Measurements from ENCODE around the gene FANCL. TPM values are rescaled to one million over a fixed set of nuclear protein-coding genes. Genes with fewer than 3 reads are reported as not detected.

The FANCL gene
- total and polyA plus RNA-seq, 4 donors = 6.2 to 60.0 (median 22.3) TPM

DNA sequence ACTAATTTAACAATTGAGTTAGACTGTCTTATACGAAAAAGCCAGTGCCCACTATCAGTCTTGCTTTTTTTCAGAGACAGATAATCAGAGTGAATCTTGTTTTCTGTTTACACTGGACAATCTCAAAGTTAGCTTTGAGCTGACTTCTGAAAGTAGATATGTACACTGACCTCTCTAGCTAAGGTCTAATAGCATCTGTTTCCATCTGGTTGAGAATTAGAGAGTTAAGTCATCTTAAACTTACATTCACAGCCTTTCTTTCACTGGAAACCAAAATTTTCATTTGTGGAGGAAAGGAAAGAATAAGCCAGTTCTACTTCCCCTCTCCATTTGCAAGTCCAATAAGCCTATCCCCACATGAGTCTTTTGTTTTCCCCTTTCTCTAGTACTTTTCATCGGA, 105.3 kb downstream of the FANCL start:
- DNase-seq (peak in 2 of 3 donors; percentile 59 to 69), ATAC-seq (ENCODE audit: insufficient read depth, low FRiP score) (no peak)
- H3K4me1 ChIP-seq (ENCODE audit: control insufficient read depth in 5 of 5, insufficient read depth in 5 of 5, low read length in 5 of 5) = peaks cover 0 to 17% (median 5%) of the 10 kb centered on the region in 5 donors
- no peak overlapping the region for H3K4me3 ChIP-seq
- H3K9ac ChIP-seq (ENCODE audit: insufficient read depth in 1 of 2, low read length in 2 of 2) = no peak overlapping the region
- WGBS, 2 donors = 80 to 87% methylated on average over 2 of the region's 2 CpGs
- H3K27me3 ChIP-seq (ENCODE audit: control insufficient read depth in 3 of 3, insufficient read depth in 3 of 3, low read length in 2 of 3) = no peaks in the 10 kb centered on the region
- H3K9me3 ChIP-seq (ENCODE audit: control insufficient read depth in 4 of 4, insufficient read depth in 3 of 4, low read length in 3 of 4) = no peaks in the 10 kb centered on the region
- H3K27ac ChIP-seq (ENCODE audit: low read depth in 1 of 2, low read length in 1 of 2) = no peak overlapping the region
- TF ChIP-seq, protein P1, sequence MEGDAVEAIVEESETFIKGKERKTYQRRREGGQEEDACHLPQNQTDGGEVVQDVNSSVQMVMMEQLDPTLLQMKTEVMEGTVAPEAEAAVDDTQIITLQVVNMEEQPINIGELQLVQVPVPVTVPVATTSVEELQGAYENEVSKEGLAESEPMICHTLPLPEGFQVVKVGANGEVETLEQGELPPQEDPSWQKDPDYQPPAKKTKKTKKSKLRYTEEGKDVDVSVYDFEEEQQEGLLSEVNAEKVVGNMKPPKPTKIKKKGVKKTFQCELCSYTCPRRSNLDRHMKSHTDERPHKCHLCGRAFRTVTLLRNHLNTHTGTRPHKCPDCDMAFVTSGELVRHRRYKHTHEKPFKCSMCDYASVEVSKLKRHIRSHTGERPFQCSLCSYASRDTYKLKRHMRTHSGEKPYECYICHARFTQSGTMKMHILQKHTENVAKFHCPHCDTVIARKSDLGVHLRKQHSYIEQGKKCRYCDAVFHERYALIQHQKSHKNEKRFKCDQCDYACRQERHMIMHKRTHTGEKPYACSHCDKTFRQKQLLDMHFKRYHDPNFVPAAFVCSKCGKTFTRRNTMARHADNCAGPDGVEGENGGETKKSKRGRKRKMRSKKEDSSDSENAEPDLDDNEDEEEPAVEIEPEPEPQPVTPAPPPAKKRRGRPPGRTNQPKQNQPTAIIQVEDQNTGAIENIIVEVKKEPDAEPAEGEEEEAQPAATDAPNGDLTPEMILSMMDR (IDR thresholded peaks at IDR 0.05; ENCODE audit: control extremely low read depth, extremely low read depth) = no peak
- peaks cover 0 to 4% (median 1%) of the 10 kb centered on the region in 4 donors for H3K36me3 ChIP-seq (ENCODE audit: control insufficient read depth in 4 of 4, insufficient read depth in 4 of 4, low read length in 4 of 4)

DNA sequence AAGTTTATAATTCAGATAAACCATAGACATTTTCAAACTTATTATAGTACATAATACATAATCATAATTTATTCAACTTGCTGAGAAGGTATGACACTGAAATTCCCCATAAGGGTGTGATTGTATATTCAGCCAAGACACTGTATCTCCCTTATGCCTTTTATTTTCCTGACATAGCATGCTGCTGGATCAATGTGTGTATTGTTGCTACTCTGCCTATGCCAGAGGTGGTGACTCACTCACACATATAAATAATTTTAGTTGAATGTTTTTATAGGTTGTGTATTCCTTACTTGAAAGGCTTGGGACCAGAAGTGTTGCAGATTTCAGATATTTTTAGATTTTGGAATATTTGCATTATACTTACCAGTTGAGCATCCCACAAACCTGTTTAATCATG, 107.7 kb downstream of the FANCL start:
- TF ChIP-seq, protein P1 (IDR thresholded peaks at IDR 0.05; ENCODE audit: control extremely low read depth, extremely low read depth) = no peak
- no peak for ATAC-seq (ENCODE audit: insufficient read depth, low FRiP score)
- peaks cover 0 to 11% (median 3%) of the 10 kb centered on the region in 5 donors for H3K4me1 ChIP-seq (ENCODE audit: control insufficient read depth in 5 of 5, insufficient read depth in 5 of 5, low read length in 5 of 5)

DNA sequence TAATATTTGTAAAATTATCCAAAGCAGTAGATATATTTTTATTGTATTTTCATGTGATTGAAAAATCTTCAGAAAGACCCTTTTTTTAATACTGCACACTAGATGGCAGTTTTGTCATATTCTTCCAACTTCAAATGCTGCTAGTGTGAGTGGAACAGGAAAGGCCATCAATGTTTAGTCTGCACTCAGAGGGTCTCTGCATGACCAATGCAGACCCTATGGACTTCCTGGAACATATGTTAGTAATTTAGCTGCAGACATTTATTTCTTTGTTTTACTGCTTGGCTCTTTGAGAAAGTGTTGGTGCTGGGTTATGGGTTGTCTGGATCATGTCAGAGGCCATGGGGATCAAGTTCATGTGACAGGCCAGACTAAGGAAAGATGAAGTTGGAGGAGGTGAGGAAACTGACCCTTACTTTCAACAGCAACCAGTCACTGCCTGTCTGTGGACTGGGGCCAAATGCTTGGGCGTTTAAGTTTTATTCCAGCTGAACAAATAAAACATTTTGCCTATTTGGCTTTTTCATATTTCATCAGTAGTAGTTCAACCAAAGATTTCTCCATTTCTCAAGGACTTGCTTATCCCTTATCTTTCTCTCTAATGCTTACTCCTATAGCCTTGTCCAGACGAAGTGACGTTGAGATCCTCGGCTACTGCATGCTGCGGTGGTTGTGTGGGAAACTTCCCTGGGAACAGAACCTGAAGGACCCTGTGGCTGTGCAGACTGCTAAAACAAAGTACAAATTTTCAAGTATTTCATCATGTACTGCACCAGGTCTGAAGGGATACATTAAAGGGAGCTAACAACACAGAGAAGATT, 109.7 kb downstream of the FANCL start:
- ATAC-seq (ENCODE audit: insufficient read depth, low FRiP score) (no peak), DNase-seq (peak; percentile 34 to 85 (median 76))
- Histone ChIP-seq H3K4me3 (no peak overlapping the region), H3K9me3 (ENCODE audit: control insufficient read depth in 4 of 4, insufficient read depth in 3 of 4, low read length in 3 of 4) (no peaks in the 10 kb centered on the region), H3K27me3 (ENCODE audit: control insufficient read depth in 3 of 3, insufficient read depth in 3 of 3, low read length in 2 of 3) (no peaks in the 10 kb centered on the region), H3K4me1 (ENCODE audit: control insufficient read depth in 5 of 5, insufficient read depth in 5 of 5, low read length in 5 of 5) (peaks cover 0 to 11% (median 0%) of the 10 kb centered on the region in 5 donors), H3K36me3 (ENCODE audit: control insufficient read depth in 4 of 4, insufficient read depth in 4 of 4, low read length in 4 of 4) (peaks cover 0 to 4% (median 3%) of the 10 kb centered on the region in 4 donors), H3K9ac (ENCODE audit: insufficient read depth in 1 of 2, low read length in 2 of 2) (no peak overlapping the region), H3K27ac (ENCODE audit: low read depth in 1 of 2, low read length in 1 of 2) (no peak overlapping the region)
- TF ChIP-seq, protein P1 (IDR thresholded peaks at IDR 0.05; ENCODE audit: control extremely low read depth, extremely low read depth) = no peak
- WGBS, 2 donors = 68 to 80% methylated on average over 5 of the region's 5 CpGs

More for the DNA sequence above, 107.7 kb downstream of the FANCL start:
- no peak overlapping the region for H3K4me3 ChIP-seq
- H3K36me3 ChIP-seq (ENCODE audit: control insufficient read depth in 4 of 4, insufficient read depth in 4 of 4, low read length in 4 of 4) = peaks cover 0 to 4% (median 3%) of the 10 kb centered on the region in 4 donors
- no peaks in the 10 kb centered on the region for H3K27me3 ChIP-seq (ENCODE audit: control insufficient read depth in 3 of 3, insufficient read depth in 3 of 3, low read length in 2 of 3)
- no peaks in the 10 kb centered on the region for H3K9me3 ChIP-seq (ENCODE audit: control insufficient read depth in 4 of 4, insufficient read depth in 3 of 4, low read length in 3 of 4)
- H3K9ac ChIP-seq (ENCODE audit: insufficient read depth in 1 of 2, low read length in 2 of 2) = no peak overlapping the region
- DNase-seq = no peak
- H3K27ac ChIP-seq (ENCODE audit: low read depth in 1 of 2, low read length in 1 of 2) = no peak overlapping the region
